HFFc6 (cell line): Measurements from ENCODE around the gene SLC8A1. TPM values are rescaled to one million over a fixed set of nuclear protein-coding genes. Genes with fewer than 3 reads are reported as not detected.

Experiments used
- DNase-seq: peaks from one replicate; pipeline ENCODE4 v3.0.0-alpha.2; 2018
- H3K27ac Mint-ChIP-seq: 2 replicates; pipeline ENCODE4 v1.8.0; 2020; ENCODE audit warnings: mild to moderate bottlenecking, mixed read lengths
- H3K27me3 Mint-ChIP-seq: 2 replicates; pipeline ENCODE4 v1.8.0; 2021; ENCODE audit warnings: mild to moderate bottlenecking, moderate library complexity, mixed read lengths; ENCODE audit not compliant: insufficient read depth
- H3K36me3 Mint-ChIP-seq: 2 replicates; pipeline ENCODE4 v1.8.0; 2021; ENCODE audit warnings: low read depth, mixed read lengths
- H3K4me1 Mint-ChIP-seq: 2 replicates; pipeline ENCODE4 v1.8.0; 2020; ENCODE audit warnings: low read depth, mixed read lengths
- H3K4me3 Mint-ChIP-seq: 2 replicates; pipeline ENCODE4 v1.8.0; 2020; ENCODE audit warnings: mild to moderate bottlenecking, moderate library complexity, mixed read lengths
- H3K9me3 Mint-ChIP-seq: 2 replicates; pipeline ENCODE4 v1.8.0; 2020; ENCODE audit warnings: mild to moderate bottlenecking, mixed read lengths
- CTCF ChIP-seq: fragments of 200-600 bp; sonication (generic); IDR thresholded peaks from 2 replicates; pipeline ENCODE4 v1.5.0; 2021; ENCODE audit warnings: antibody characterized with exemption, mild to moderate bottlenecking
- total RNA-seq, 6 experiments: library from RNA; stranded (reverse); fragmentation: NEBNext Ultra II Directional; extraction: Animal tissue kit (Norgen Biotek cat#: 25700); gene quantifications; 2 replicates in 1 of 6; 3 replicates in 5 of 6; pipeline ENCODE4 v1.2.3, GENCODE V29; 2021

The SLC8A1 gene
- total RNA-seq, 6 experiments from 2014 or later = 71.5 to 96.9 (median 92.2) TPM

- DNase-seq = no peak
- no peaks in the 10 kb centered on the region for H3K9me3 Mint-ChIP-seq
- H3K27me3 Mint-ChIP-seq = no peaks in the 10 kb centered on the region
- no peak overlapping the region for H3K4me3 Mint-ChIP-seq
- H3K27ac Mint-ChIP-seq = no peak overlapping the region
- peaks cover 5% of the 10 kb centered on the region; the same call in 1 of the 2 replicates for H3K36me3 Mint-ChIP-seq
- H3K4me1 Mint-ChIP-seq = peaks cover 26% of the 10 kb centered on the region
- TF ChIP-seq CTCF = no peak
Measured at GRCh38 chr2:40304340-40304739, 147.6 kb downstream of the SLC8A1 start.

GRCh38 chr2:40303746-40304145 is 148.1 kb downstream of the SLC8A1 start:
- H3K27me3 Mint-ChIP-seq = no peaks in the 10 kb centered on the region
- no peak for DNase-seq
- no peak overlapping the region for H3K27ac Mint-ChIP-seq
- peaks cover 5% of the 10 kb centered on the region; the same call in 1 of the 2 replicates for H3K36me3 Mint-ChIP-seq
- no peaks in the 10 kb centered on the region for H3K9me3 Mint-ChIP-seq
- no peak overlapping the region for H3K4me3 Mint-ChIP-seq
- TF ChIP-seq CTCF = no peak
- H3K4me1 Mint-ChIP-seq = peaks cover 26% of the 10 kb centered on the region

- H3K9me3 Mint-ChIP-seq = no peaks in the 10 kb centered on the region
- H3K27me3 Mint-ChIP-seq = peaks cover 2% of the 10 kb centered on the region
- TF ChIP-seq CTCF = no peak
- H3K36me3 Mint-ChIP-seq = peaks cover 5% of the 10 kb centered on the region
- no peak overlapping the region for H3K4me3 Mint-ChIP-seq
- H3K27ac Mint-ChIP-seq = no peak overlapping the region
- H3K4me1 Mint-ChIP-seq = peaks cover 26% of the 10 kb centered on the region
- DNase-seq = no peak
Measured at GRCh38 chr2:40302751-40303325, 149.1 kb downstream of the SLC8A1 start.

GRCh38 chr2:40300391-40300790 is 151.5 kb downstream of the SLC8A1 start:
- Mint-ChIP-seq H3K36me3 (no peaks in the 10 kb centered on the region; the same call in 1 of the 2 replicates), H3K4me1 (peaks cover 26% of the 10 kb centered on the region), H3K27ac (peak overlapping the region; percentile 16; the same call in 1 of the 2 replicates), H3K9me3 (no peaks in the 10 kb centered on the region), H3K4me3 (no peak overlapping the region), H3K27me3 (peaks cover 2% of the 10 kb centered on the region)
- TF ChIP-seq CTCF = no peak
- DNase-seq = no peak

- peaks cover 2% of the 10 kb centered on the region for H3K27me3 Mint-ChIP-seq
- peaks cover 26% of the 10 kb centered on the region for H3K4me1 Mint-ChIP-seq
- no peak overlapping the region for H3K27ac Mint-ChIP-seq
- H3K9me3 Mint-ChIP-seq = no peaks in the 10 kb centered on the region
- DNase-seq = no peak
- no peaks in the 10 kb centered on the region; the same call in 1 of the 2 replicates for H3K36me3 Mint-ChIP-seq
- H3K4me3 Mint-ChIP-seq = no peak overlapping the region
- TF ChIP-seq CTCF = no peak
Measured at GRCh38 chr2:40299781-40300180, 152.1 kb downstream of the SLC8A1 start.
